Renal cortex interstitium (tissue), 3 donors: Measurements from ENCODE around the gene DNTT. TPM values are rescaled to one million over a fixed set of nuclear protein-coding genes. Genes with fewer than 3 reads are reported as not detected.

ENCODE experiments used
- polyA plus RNA-seq, 3 donors: library from polyadenylated mRNA; unstranded; fragments of 120-200 nt; gene quantifications; one replicate each; pipeline ENCODE4 v1.2.1, GENCODE V29; 2013; ENCODE audit not compliant: insufficient read length in 3 of 3

Gene DNTT
- polyA plus RNA-seq, 3 donors: 0.09 to 0.22 (median 0.20) TPM

Other genes starting within 250 kb of the DNTT start
- gene ZNF518A, start 174.1 kb upstream of the DNTT start, polyA plus RNA-seq: 10 to 100 TPM; 34.3 to 51.3 (median 48.0) TPM
- 10 to 100 TPM; 33.5 to 42.0 (median 36.3) TPM for gene BLNK, start 32.9 kb upstream of the DNTT start, polyA plus RNA-seq
- not detected for gene OPALIN, start 54.6 kb downstream of the DNTT start, polyA plus RNA-seq
- under 1 TPM; 0.69 to 0.95 (median 0.79) TPM for gene TLL2, start 209.5 kb downstream of the DNTT start, polyA plus RNA-seq